K562 (cell line): ENCODE measurements around the gene SLC29A4. TPM values are rescaled to one million over a fixed set of nuclear protein-coding genes. Genes with fewer than 3 reads are reported as not detected.
A peak's percentile ranks its signal among the peaks of the same experiment; 100 is the strongest.

Source experiments
- ATAC-seq: fragments of 200-7000 bp; cut with Tn5 transposase; 3 replicates; pipeline ENCODE4 v1.9.1; 2020; ENCODE audit warnings: moderate library complexity
- BruUV-seq: library from RNA; stranded (reverse); fragments of 400-500 nt; replicated peaks from 2 replicates; lab custom pipeline; 2021; lab: Mats Ljungman, UMichigan
- CTCF ChIA-PET: fragments of 300-600 bp; formaldehyde crosslinking; extraction: SDS; loops from one replicate; lab custom pipeline; 2021; ENCODE audit warnings: low intra/inter-chr PET ratio; lab: Yijun Ruan, JAX
- POLR2A ChIA-PET: fragments of 300-600, 350-650 bp; sonication (Branson Sonifier 250); formaldehyde crosslinking; extraction: SDS; loops from one replicate; lab custom pipeline; 2021; ENCODE audit warnings: antibody characterized with exemption, inconsistent platforms; lab: Yijun Ruan, JAX
- DNase-seq, 4 experiments: peaks; one replicate each; pipeline versions ENCODE4 v3.0.0 to v3.0.0-alpha.2; 2011 to 2018; ENCODE audit warnings: low spot score in 3 of 4, mixed read lengths in 3 of 4; ENCODE audit errors: extremely low read depth in 1 of 4
- FAIRE-seq: peaks from 2 replicates; lab custom pipeline; 2011; peaks lifted over from hg19 to GRCh38; lab: Jason Lieb, UNC
- H2AFZ ChIP-seq: 2 replicates; pipeline ENCODE4 v1.6.0; 2011; ENCODE audit warnings: low read depth, low read length, control low read depth, inconsistent platforms
- H3K27ac ChIP-seq: fragments of 200-600 bp; 3 replicates; pipeline ENCODE4 v1.8.0; 2011; ENCODE audit warnings: low read depth, mild to moderate bottlenecking, control low read depth, inconsistent platforms, low read length, moderate library complexity, mixed read lengths; ENCODE audit errors: extremely low read depth
- H3K27me3 ChIP-seq, 2 experiments: fragments of 300-600 bp in 1 of 2; 2 replicates in 1 of 2; 3 replicates in 1 of 2; pipeline versions ENCODE4 v1.6.0 to v1.8.0; 2011; ENCODE audit warnings: inconsistent platforms in 2 of 2, low read length in 2 of 2, mild to moderate bottlenecking in 1 of 2, mixed read lengths in 1 of 2, moderate library complexity in 1 of 2; ENCODE audit not compliant: control insufficient read depth in 2 of 2, insufficient read depth in 2 of 2
- H3K36me3 ChIP-seq: fragments of 300-600 bp; 3 replicates; pipeline ENCODE4 v1.8.0; 2011; ENCODE audit warnings: mild to moderate bottlenecking, low read length, inconsistent platforms; ENCODE audit not compliant: control insufficient read depth, insufficient read depth
- H3K4me1 ChIP-seq, 2 experiments: fragments of 200-600 bp in 1 of 2; replicated peaks in 1 of 2; 2 replicates in 1 of 2; 3 replicates in 1 of 2; pipeline versions ENCODE4 v1.5.1 to v1.8.0; 2011; ENCODE audit warnings: inconsistent platforms in 2 of 2, low read length in 2 of 2, mild to moderate bottlenecking in 1 of 2, mixed read lengths in 1 of 2, moderate library complexity in 1 of 2; ENCODE audit not compliant: control insufficient read depth in 2 of 2, insufficient read depth in 2 of 2
- H3K4me2 ChIP-seq: 2 replicates; pipeline ENCODE4 v1.6.1; 2011; ENCODE audit warnings: low read length, control low read depth, inconsistent platforms, mixed read lengths; ENCODE audit not compliant: insufficient read depth
- H3K4me3 ChIP-seq: fragments of 200-600 bp; sonication (generic), shearing (Covaris generic); 2 replicates; pipeline ENCODE4 v1.5.1; 2016; ENCODE audit warnings: control low read depth, inconsistent platforms
- H3K79me2 ChIP-seq: fragments of 200-600 bp; 3 replicates; pipeline ENCODE4 v1.8.0; 2011; ENCODE audit warnings: low read length, inconsistent platforms; ENCODE audit not compliant: control insufficient read depth, insufficient read depth
- H3K9ac ChIP-seq, 2 experiments: 2 replicates each; pipeline versions ENCODE4 v1.6.0 to v1.6.1; 2011; ENCODE audit warnings: low read depth in 2 of 2, low read length in 2 of 2, control low read depth in 1 of 2, inconsistent platforms in 1 of 2, mild to moderate bottlenecking in 1 of 2, mixed read lengths in 1 of 2; ENCODE audit not compliant: insufficient read depth in 1 of 2
- H3K9me1 ChIP-seq: one replicate; pipeline ENCODE4 v1.6.0; 2011; ENCODE audit warnings: inconsistent platforms, mild to moderate bottlenecking, low read length, moderate library complexity; ENCODE audit not compliant: control insufficient read depth, insufficient read depth
- H3K9me3 ChIP-seq: replicated peaks from 2 replicates; pipeline ENCODE4 v1.5.1; 2011; ENCODE audit warnings: low read depth, low read length, inconsistent platforms; ENCODE audit not compliant: control insufficient read depth, insufficient read depth
- H4K20me1 ChIP-seq: replicated peaks from 2 replicates; pipeline ENCODE4 v1.6.1; 2011; ENCODE audit warnings: low read length, inconsistent platforms, mixed read lengths; ENCODE audit not compliant: control insufficient read depth, insufficient read depth
- VEZF1 ChIP-seq: fragments of 200-800 bp; sonication (Bioruptor generic); IDR thresholded peaks from 2 replicates; pipeline ENCODE4 v1.6.1; 2017; ENCODE audit warnings: missing genetic modification characterization, missing compliant biosample characterization
- ZNF263 ChIP-seq: sonication (generic); formaldehyde crosslinking; IDR thresholded peaks from 2 replicates; pipeline ENCODE4 v1.8.0; 2022; ENCODE audit warnings: mild to moderate bottlenecking, missing genetic modification reagents, borderline replicate concordance
- ZNF445 ChIP-seq: fragments of 250-450 bp; sonication (Bioruptor Pico); IDR thresholded peaks from 2 replicates; pipeline ENCODE4 v1.4.0; 2020; ENCODE audit warnings: low read depth, mild to moderate bottlenecking, moderate library complexity
- WGBS: fragments of 100-300 bp; shearing (Covaris generic); methylation state at CpG from one replicate; pipeline ENCODE4 v1.1.6; 2016; ENCODE audit warnings: low coverage, mixed read lengths; ENCODE audit not compliant: insufficient coverage; ENCODE audit errors: missing lambda C conversion rate; 5-methylcytosine and 5-hydroxymethylcytosine counted together
- in situ Hi-C: fragments of 300-500 bp; cut with MboI; formaldehyde crosslinking; loops from 4 replicates; pipeline ENCODE4 v1.15.0; 2018; ENCODE audit warnings: inconsistent platforms, mixed read lengths
- intact Hi-C: fragments of 100-400 bp; cut with micrococcal nuclease; formaldehyde crosslinking; loops from 2 replicates; pipeline ENCODE4 v1.14.2; 2022
- polyA plus RNA-seq, 8 experiments: library from polyadenylated mRNA; depleted of rRNA in 4 of 8; stranded (reverse) in 5 of 8; unstranded in 3 of 8; fragments of >200 nt; fragmentation: Nextera tagmentation in 2 of 8; fragmentation: Illumina TruSeq in 1 of 8; extraction: Ambion mirVana in 2 of 8; extraction: Trizol in 1 of 8; gene quantifications; 2 replicates each; pipeline versions ENCODE4 v1.2.1 to v1.2.3, GENCODE V29; 2011 to 2014; ENCODE audit warnings: inconsistent platforms in 1 of 8, missing spikeins in 1 of 8
- total RNA-seq, 7 experiments: library from RNA; depleted of rRNA in 6 of 7; stranded (reverse); fragments of >200 nt in 6 of 7; fragmentation: Illumina TruSeq in 2 of 7; extraction: Trizol in 2 of 7; gene quantifications; 2 replicates each; pipeline versions ENCODE4 v1.2.1 to v1.2.3, GENCODE V29; 2011 to 2021; ENCODE audit warnings: low replicate concordance in 1 of 7

The SLC29A4 gene
- total and polyA plus RNA-seq, 9 of the 15 experiments (the other 6 are each of a cell fraction or from before 2014, with no cell fraction given): 0.01 to 1.2 (median 0.37) TPM

- Histone ChIP-seq H4K20me1 (no peaks in the 10 kb centered on the region), H2AFZ (no peak overlapping the region), H3K27ac (no peak overlapping the region), H3K9me3 (no peaks in the 10 kb centered on the region), H3K36me3 (no peaks in the 10 kb centered on the region), H3K4me1 (peaks cover 0 to 22% of the 10 kb centered on the region in 2 experiments; a peak in 2 of 5 replicates), H3K9ac (peak overlapping the region in 1 of 2 experiments; percentile 52; a peak in 2 of 4 replicates), H3K79me2 (no peaks in the 10 kb centered on the region), H3K4me3 (peak overlapping the region; percentile 31), H3K27me3 (peaks cover 3 to 9% of the 10 kb centered on the region in 2 experiments; a peak in 3 of 5 replicates), H3K9me1 (no peaks in the 10 kb centered on the region), H3K4me2 (no peak overlapping the region)
- peak in 2 of 4 experiments; percentile 33 to 36 for DNase-seq
- FAIRE-seq: no peak
- intact Hi-C loops: no loop called here
- ChIA-PET CTCF (no interaction called here), POLR2A (no interaction called here)
- in situ Hi-C loops: no loop called here
- WGBS: 32% methylated on average over 22 of the region's 46 CpGs
- TF ChIP-seq ZNF445 (CRISPR knock-in tag): no peak
- peak; percentile 13; the same call in 1 of the 2 replicates for TF ChIP-seq ZNF263 (CRISPR knock-in tag)
- peak; percentile 13; the same call in 1 of the 2 replicates for TF ChIP-seq VEZF1 (CRISPR knock-in tag)
- no peak for ATAC-seq
- no TSS peak for BruUV-seq
Observed at GRCh38 chr7:5283421-5284303, 919 bp downstream of the SLC29A4 start.
